Mesothelial cell of epicardium (in vitro differentiated cells): ENCODE data around the gene EPHA1. TPM values are rescaled to one million over a fixed set of nuclear protein-coding genes. Genes with fewer than 3 reads are reported as not detected.

Source experiments
- DNase-seq, 2 experiments: peaks; one replicate each; pipeline ENCODE4 v3.0.0; 2021; ENCODE audit warnings: low spot score in 2 of 2; ENCODE audit not compliant: unreplicated experiment in 2 of 2
- H3K27ac Mint-ChIP-seq: 2 replicates; pipeline ENCODE4 v1.8.0; 2021; ENCODE audit warnings: mixed read lengths
- H3K27me3 Mint-ChIP-seq: 2 replicates; pipeline ENCODE4 v1.8.0; 2021; ENCODE audit warnings: low read depth, mixed read lengths
- H3K36me3 Mint-ChIP-seq: 2 replicates; pipeline ENCODE4 v1.8.0; 2021; ENCODE audit warnings: mixed read lengths
- H3K4me1 Mint-ChIP-seq: 2 replicates; pipeline ENCODE4 v1.8.0; 2021; ENCODE audit warnings: mixed read lengths
- H3K4me3 Mint-ChIP-seq: 2 replicates; pipeline ENCODE4 v1.8.0; 2021; ENCODE audit warnings: mild to moderate bottlenecking, moderate library complexity, mixed read lengths
- H3K9me3 Mint-ChIP-seq: 2 replicates; pipeline ENCODE4 v1.8.0; 2021; ENCODE audit warnings: mixed read lengths
- total RNA-seq: library from RNA; stranded (reverse); gene quantifications from 3 replicates; pipeline ENCODE4 v1.2.1, GENCODE V29; 2021
- TF ChIP-seq, protein P1 (sequence below): fragments of 200-600 bp; sonication (generic); IDR thresholded peaks from one replicate; pipeline ENCODE4 v1.5.0; 2021; ENCODE audit warnings: antibody characterized with exemption; ENCODE audit not compliant: unreplicated experiment

The EPHA1 gene
- total RNA-seq, 1 donor from 2014 or later: 23.2 TPM

DNA sequence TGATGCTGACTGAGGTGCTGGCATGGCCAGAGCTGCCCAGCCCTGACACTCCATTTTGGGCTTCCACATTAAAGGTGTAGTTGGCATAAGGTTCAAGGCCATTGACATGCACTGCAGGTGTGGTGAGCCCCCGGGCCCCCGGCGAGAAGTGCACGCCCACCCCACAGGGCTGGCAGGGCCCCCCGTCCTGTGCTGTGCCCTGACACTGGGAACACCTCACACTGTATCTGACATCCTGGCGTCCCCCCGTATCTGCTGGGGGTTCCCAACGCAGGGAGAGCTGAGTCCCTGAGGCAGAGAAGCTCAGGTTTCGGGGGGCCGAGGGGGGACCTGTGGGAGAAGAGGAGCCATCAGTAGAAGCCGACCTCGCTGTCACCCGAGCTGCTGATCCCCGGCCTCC lies 10.0 kb downstream of the EPHA1 start:
- Mint-ChIP-seq H3K27ac (no peak overlapping the region), H3K4me1 (peaks cover 3% of the 10 kb centered on the region), H3K27me3 (no peaks in the 10 kb centered on the region), H3K9me3 (no peaks in the 10 kb centered on the region), H3K4me3 (no peak overlapping the region), H3K36me3 (peaks cover 15% of the 10 kb centered on the region)
- TF ChIP-seq, protein P1, sequence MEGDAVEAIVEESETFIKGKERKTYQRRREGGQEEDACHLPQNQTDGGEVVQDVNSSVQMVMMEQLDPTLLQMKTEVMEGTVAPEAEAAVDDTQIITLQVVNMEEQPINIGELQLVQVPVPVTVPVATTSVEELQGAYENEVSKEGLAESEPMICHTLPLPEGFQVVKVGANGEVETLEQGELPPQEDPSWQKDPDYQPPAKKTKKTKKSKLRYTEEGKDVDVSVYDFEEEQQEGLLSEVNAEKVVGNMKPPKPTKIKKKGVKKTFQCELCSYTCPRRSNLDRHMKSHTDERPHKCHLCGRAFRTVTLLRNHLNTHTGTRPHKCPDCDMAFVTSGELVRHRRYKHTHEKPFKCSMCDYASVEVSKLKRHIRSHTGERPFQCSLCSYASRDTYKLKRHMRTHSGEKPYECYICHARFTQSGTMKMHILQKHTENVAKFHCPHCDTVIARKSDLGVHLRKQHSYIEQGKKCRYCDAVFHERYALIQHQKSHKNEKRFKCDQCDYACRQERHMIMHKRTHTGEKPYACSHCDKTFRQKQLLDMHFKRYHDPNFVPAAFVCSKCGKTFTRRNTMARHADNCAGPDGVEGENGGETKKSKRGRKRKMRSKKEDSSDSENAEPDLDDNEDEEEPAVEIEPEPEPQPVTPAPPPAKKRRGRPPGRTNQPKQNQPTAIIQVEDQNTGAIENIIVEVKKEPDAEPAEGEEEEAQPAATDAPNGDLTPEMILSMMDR: no peak
- DNase-seq: no peak

DNA sequence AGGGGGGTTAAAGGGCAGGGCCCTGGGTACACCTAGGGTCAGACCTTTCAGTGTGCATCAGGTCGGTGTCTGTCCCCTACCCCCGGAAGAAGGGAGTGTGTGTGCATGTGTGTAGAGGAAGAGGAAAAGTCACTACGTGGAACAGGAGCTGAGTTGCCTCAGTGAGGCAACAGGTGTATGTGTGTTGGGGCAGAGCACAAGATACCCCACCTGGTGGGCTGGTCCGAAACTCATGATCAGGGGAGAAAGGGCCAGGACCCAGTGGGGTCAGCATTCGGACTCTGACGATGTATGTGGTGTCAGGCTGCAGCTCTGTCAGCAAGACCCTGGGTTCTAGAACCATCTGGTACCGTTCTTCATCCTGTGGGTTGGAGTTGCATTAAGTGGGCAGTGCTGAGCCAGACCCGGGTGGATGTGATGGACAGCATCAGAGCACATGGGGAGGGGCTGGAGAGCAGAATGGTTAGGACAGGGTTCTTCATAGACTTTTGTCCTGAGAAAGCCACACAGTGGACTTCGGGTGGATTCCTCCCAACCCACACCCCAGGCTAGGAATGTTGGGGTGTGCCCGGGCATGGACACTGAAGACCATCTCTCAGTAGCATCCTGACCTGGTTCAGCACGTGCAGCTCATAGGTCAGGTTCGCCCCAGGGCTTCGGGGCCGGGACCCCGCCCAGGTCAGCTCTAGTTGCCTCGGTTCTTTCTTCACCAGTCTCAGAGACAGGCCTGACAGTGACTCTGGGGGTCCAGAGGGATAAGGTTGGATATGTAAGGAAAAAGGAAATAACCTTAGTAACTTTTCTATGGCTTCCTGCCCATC lies 10.7 kb downstream of the EPHA1 start:
- H3K4me3 Mint-ChIP-seq: no peak overlapping the region
- H3K9me3 Mint-ChIP-seq: no peaks in the 10 kb centered on the region
- no peak for DNase-seq
- TF ChIP-seq, protein P1: no peak
- H3K36me3 Mint-ChIP-seq: peaks cover 20% of the 10 kb centered on the region
- H3K27me3 Mint-ChIP-seq: no peaks in the 10 kb centered on the region
- H3K4me1 Mint-ChIP-seq: peaks cover 6% of the 10 kb centered on the region
- H3K27ac Mint-ChIP-seq: no peak overlapping the region

DNA sequence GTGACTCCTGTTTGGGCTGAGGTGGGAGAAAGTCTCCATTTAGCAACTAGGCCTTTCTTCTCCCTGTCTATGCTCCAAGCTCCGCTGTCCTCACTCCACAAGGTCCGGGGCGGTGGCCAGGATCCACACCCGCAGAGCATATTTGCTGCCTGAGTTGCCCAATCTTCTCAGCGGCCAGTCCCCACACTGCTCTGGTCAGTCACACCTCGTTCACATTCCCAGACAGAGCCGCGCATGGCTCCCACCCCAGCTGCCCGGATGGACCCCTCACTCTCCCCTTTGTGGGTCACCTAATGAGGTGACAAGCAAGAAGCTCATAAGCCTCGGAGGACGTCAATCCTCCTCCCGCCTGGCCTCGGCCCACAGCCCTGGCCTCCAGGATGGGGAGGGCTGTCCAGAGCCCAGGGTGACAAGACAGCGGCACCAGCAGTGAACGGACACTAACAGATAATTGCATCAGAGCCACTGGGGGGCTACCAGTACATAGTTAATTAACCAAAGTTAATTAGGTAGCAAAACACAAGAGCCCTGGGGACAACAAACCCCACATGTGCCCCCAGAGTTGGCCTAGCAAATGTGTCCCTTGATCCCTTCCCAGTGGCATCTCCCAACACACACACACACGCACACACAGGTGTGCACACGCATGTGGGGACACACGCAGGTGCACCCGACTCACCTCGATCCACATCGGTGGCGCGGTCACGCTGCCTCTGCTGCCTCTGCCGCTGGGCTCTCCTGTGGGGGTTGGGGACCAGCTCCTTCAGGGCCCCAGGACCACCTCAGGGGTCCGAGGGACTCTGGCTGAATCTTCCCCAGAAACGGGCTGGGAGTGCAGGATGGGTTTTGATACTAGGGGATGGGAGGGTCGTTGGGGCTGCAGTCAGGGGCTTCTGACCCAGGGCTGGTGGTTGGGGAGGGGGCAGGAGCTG lies 11.8 kb downstream of the EPHA1 start:
- Mint-ChIP-seq H3K27me3 (no peaks in the 10 kb centered on the region), H3K27ac (no peak overlapping the region), H3K4me3 (no peak overlapping the region), H3K4me1 (peaks cover 14% of the 10 kb centered on the region), H3K9me3 (no peaks in the 10 kb centered on the region), H3K36me3 (peaks cover 25% of the 10 kb centered on the region)
- no peak for DNase-seq
- TF ChIP-seq, protein P1: no peak

DNA sequence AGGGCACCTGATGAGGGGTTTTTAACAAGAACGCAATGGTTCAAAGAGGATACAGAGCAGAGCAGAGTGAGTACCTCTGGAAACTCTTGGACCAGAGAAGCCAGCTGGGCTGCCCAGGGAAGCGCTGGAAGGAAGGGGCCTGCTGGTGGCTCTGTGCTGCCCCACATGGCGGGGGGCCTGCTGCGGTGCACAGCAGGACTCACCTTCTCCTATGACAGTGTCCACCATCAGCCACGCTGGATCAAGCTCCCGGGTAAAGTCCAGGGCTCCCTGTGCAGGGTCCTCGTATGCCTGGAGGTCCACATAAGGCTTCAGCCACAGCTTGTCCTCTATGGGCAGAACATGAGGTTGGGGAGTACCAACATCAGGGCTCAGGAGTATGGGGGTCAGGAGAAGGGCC lies 12.5 kb downstream of the EPHA1 start:
- no peaks in the 10 kb centered on the region for H3K27me3 Mint-ChIP-seq
- TF ChIP-seq, protein P1: no peak
- no peak for DNase-seq
- H3K4me3 Mint-ChIP-seq: no peak overlapping the region
- H3K4me1 Mint-ChIP-seq: peaks cover 16% of the 10 kb centered on the region
- H3K27ac Mint-ChIP-seq: no peak overlapping the region
- peaks cover 25% of the 10 kb centered on the region for H3K36me3 Mint-ChIP-seq
- no peaks in the 10 kb centered on the region for H3K9me3 Mint-ChIP-seq

DNA sequence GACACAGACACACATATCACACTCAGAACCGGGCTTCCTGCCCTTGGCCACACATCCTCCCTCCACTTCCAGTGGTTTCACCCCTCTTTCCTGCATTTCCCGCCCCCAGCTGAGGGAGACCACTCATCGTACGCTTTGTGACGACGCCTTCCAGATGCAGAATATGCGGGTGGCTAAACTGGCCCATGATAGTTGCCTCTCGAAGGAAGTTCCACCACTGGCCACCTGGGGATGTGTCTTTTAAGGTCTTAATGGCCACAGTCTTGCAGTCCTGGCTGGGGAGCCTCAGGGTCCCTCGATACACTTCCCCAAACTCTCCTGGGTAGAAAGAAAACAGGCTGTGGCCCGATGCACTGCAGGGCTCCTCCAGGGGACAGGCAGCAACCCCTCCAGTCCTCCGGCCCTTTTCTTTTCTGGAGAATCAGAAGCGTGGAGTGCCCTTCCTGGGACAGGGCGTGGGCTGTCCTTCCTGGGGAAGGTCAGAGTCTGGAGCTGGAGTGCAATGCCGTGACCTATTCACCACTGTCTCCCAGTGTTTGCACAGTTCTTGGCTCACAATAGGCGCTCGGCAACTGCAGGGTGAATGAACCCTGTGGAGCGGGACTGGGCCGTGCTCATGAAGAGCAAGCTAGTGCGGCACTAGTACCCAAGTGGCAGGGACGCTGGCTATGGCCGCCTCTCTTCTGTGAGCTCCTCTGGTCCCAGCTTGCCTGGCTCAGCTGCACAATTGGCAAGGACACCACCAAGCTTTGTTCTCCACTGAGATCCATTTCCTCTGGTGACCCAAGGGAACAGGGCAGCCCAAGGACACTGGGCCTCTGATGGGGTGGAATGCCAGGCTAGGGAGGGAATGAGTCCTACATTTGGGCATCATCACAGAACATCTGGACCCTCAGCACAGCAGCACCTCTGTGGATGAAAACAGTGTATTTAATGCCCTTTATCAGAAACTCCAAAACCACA lies 13.2 kb downstream of the EPHA1 start:
- Mint-ChIP-seq H3K36me3 (peaks cover 25% of the 10 kb centered on the region), H3K4me1 (peaks cover 16% of the 10 kb centered on the region), H3K4me3 (no peak overlapping the region), H3K9me3 (no peaks in the 10 kb centered on the region), H3K27me3 (no peaks in the 10 kb centered on the region), H3K27ac (no peak overlapping the region)
- TF ChIP-seq, protein P1: no peak
- DNase-seq: no peak
